Measurements from ENCODE around the gene ZCCHC24. TPM values are rescaled to one million over a fixed set of nuclear protein-coding genes. Genes with fewer than 3 reads are reported as not detected.
A peak's percentile ranks its signal among the peaks of the same experiment; 100 is the strongest.

The ZCCHC24 gene
- total RNA-seq, 3 donors from 2014 or later (not counting 1 experiment from before 2014, with no cell fraction given) = 2.8 to 4.0 (median 3.6) TPM

DNA sequence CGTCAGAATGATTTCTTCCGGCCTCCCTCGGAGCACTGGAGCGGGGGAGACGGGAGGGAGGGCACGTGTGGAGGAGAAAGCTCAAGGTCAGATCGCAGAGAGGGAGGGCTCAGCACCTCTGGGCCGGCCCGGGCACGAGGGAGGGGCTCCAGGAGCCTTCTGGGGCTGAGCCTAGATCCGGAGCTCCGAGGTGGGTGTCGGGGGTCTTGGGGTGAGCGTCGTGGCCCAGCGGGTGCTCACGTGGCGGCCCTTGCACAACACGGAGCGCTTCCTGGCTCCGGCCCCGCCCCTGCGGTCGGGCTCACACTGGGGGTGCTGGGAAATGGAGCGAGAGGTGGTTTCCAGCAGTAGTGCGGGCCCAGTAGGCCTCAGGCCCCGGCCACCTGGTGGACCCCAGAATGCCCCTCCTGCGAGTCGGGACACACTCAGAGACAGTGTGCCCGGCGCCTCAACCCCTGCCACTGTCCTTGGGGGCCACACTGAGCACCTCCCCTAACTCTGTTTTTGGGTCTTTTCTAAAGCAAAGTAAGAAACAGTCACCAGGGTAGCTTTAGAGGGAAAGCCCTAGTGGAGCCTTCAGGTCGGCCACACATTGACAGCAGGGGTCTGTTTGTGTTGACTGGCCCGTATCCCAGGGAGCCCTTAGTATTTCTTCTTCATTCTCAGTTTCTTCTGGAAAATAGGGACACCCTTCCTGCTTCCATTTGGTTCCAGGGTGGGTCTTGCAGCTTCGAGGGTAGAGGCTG lies 97.4 kb downstream of the ZCCHC24 start:
- intact Hi-C loops (cut with micrococcal nuclease) = loop anchor here (2.0 kb wide), 1 partner anchor 97 kb away; the partner anchor contains the start of gene ZCCHC24
- DNase-seq (peak; percentile 73 to 86), ATAC-seq (peak; percentile 68 to 79 (median 71))
- WGBS (ENCODE audit: insufficient coverage) = 8% methylated on average over 34 of the region's 34 CpGs
- Histone ChIP-seq H3K27me3 (ENCODE audit: control insufficient read depth, insufficient read depth, low read length) (no peaks in the 10 kb centered on the region), H3K9me3 (ENCODE audit: control insufficient read depth, insufficient read depth, low read length) (no peaks in the 10 kb centered on the region), H3K27ac (ENCODE audit: low read length) (peak overlapping the region; percentile 76), H3K4me3 (ENCODE audit: low read length) (peak overlapping the region; percentile 81), H3K4me1 (ENCODE audit: control insufficient read depth, insufficient read depth, low read length) (peaks cover 41% of the 10 kb centered on the region), H3K36me3 (ENCODE audit: control insufficient read depth, insufficient read depth, low read length) (peaks cover 34% of the 10 kb centered on the region)
- H3K9me3 Mint-ChIP-seq = no peaks in the 10 kb centered on the region
- peak overlapping the region; percentile 87 for H3K4me3 Mint-ChIP-seq
- no peaks in the 10 kb centered on the region for H3K27me3 Mint-ChIP-seq (ENCODE audit: low read depth in 2 of 2)
- no peaks in the 10 kb centered on the region for H3K36me3 Mint-ChIP-seq
- TF ChIP-seq, protein P1, sequence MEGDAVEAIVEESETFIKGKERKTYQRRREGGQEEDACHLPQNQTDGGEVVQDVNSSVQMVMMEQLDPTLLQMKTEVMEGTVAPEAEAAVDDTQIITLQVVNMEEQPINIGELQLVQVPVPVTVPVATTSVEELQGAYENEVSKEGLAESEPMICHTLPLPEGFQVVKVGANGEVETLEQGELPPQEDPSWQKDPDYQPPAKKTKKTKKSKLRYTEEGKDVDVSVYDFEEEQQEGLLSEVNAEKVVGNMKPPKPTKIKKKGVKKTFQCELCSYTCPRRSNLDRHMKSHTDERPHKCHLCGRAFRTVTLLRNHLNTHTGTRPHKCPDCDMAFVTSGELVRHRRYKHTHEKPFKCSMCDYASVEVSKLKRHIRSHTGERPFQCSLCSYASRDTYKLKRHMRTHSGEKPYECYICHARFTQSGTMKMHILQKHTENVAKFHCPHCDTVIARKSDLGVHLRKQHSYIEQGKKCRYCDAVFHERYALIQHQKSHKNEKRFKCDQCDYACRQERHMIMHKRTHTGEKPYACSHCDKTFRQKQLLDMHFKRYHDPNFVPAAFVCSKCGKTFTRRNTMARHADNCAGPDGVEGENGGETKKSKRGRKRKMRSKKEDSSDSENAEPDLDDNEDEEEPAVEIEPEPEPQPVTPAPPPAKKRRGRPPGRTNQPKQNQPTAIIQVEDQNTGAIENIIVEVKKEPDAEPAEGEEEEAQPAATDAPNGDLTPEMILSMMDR (IDR thresholded peaks at IDR 0.05) = no peak
- peaks cover 17 to 45% of the 10 kb centered on the region in 2 donors for H3K4me1 Mint-ChIP-seq
- H3K27ac Mint-ChIP-seq = peak overlapping the region; percentile 91 to 92

DNA sequence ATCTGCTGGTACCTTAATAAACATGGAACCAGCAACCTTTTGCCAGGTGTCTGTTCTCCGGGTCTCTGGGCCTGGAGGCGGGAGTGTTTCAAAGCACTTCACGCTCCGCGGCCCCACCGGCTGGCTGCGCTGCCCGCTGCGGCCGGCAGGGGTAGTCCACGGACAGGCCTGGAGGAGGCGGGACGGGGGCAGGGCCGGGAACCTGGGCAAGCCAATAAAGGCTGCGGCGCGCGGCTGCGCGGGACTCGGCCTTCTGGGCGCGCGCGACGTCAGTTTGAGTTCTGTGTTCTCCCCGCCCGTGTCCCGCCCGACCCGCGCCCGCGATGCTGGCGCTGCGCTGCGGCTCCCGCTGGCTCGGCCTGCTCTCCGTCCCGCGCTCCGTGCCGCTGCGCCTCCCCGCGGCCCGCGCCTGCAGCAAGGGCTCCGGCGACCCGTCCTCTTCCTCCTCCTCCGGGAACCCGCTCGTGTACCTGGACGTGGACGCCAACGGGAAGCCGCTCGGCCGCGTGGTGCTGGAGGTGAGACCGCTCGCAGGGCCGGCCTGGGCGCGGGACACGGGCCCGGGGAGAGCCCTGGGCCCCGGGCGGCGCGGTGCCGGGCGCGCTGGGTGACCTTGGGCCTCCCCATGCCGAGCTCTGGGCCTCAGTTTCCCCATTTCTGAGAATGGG lies 98.1 kb downstream of the ZCCHC24 start, which contains the start of gene PPIF:
Gene PPIF (plus strand): TSS at position 244 of the 668 bp plus-strand sequence. CDS start 80 bp downstream, at position 324.
- H3K4me1 ChIP-seq (ENCODE audit: control insufficient read depth, insufficient read depth, low read length) = peaks cover 38% of the 10 kb centered on the region

DNA sequence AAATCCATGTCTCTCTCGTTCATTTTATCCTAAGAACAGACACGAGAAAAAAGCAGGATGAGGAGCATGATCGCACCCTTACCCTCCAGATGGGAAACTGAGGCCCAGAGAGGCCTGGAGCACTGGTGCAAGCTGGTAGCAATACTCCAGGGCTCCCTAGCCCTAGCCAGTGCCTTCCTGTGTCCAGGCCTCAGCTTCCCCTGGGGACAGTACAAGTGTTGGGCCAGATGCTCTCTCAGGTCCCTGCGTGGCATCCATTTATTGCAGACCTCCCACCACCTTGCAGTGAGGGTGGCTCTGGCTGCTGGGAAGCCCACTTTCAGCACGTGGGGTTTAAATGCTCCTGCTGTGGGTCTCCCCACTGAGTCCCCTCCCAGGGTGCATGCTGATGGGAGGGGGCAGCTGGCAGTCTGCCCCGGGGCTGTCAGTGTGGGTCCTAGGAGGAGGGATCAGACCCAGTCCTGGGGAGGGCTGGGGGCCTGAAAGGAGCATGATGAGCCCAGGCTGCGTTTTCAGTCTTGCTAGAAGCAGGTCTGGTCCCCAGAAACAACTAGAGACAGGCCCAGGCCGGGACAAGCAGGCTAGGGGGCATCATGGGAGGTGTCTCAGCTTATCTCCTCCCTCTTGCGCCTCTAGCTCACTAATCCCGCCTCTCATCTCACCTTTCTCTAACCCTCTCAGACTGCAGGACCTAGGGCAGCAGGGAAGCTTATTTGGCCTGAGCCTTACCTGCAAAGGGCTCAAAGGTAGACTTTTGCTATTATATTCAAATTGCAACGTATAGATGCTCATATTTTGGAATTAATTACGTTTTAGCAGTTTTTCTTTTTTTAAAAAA lies 98.8 kb downstream of the ZCCHC24 start:
- Histone ChIP-seq H3K27ac (ENCODE audit: low read length) (no peak overlapping the region), H3K36me3 (ENCODE audit: control insufficient read depth, insufficient read depth, low read length) (peaks cover 20% of the 10 kb centered on the region), H3K27me3 (ENCODE audit: control insufficient read depth, insufficient read depth, low read length) (no peaks in the 10 kb centered on the region), H3K9me3 (ENCODE audit: control insufficient read depth, insufficient read depth, low read length) (no peaks in the 10 kb centered on the region), H3K4me3 (ENCODE audit: low read length) (no peak overlapping the region), H3K4me1 (ENCODE audit: control insufficient read depth, insufficient read depth, low read length) (peaks cover 38% of the 10 kb centered on the region)
- H3K36me3 Mint-ChIP-seq = no peaks in the 10 kb centered on the region
- H3K27me3 Mint-ChIP-seq (ENCODE audit: low read depth in 2 of 2) = no peaks in the 10 kb centered on the region
- DNase-seq = peak in 1 of 2 donors; percentile 35
- peaks cover 17 to 44% of the 10 kb centered on the region in 2 donors for H3K4me1 Mint-ChIP-seq
- ATAC-seq = no peak
- 74% methylated on average over 12 of the region's 12 CpGs for WGBS (ENCODE audit: insufficient coverage)
- H3K9me3 Mint-ChIP-seq = no peaks in the 10 kb centered on the region
- TF ChIP-seq, protein P1 (IDR thresholded peaks at IDR 0.05) = no peak
- H3K27ac Mint-ChIP-seq = peak overlapping the region in 1 of 2 donors; percentile 92
- peak overlapping the region; percentile 87 for H3K4me3 Mint-ChIP-seq
- intact Hi-C loops (cut with micrococcal nuclease) = no loop called here

More for the DNA sequence above, 98.1 kb downstream of the ZCCHC24 start, which contains the start of gene PPIF:
- intact Hi-C loops (cut with micrococcal nuclease) = no loop called here
- Mint-ChIP-seq H3K4me1 (peaks cover 17 to 44% of the 10 kb centered on the region in 2 donors), H3K27ac (peak within 1 kb of the TSS; percentile 91 to 92), H3K4me3 (peak within 1 kb of the TSS; percentile 87), H3K27me3 (ENCODE audit: low read depth in 2 of 2) (no peaks in the 10 kb centered on the region), H3K9me3 (no peaks in the 10 kb centered on the region), H3K36me3 (no peaks in the 10 kb centered on the region)
- ATAC-seq = peak; percentile 90 to 96 (median 90)
- H3K27me3 ChIP-seq (ENCODE audit: control insufficient read depth, insufficient read depth, low read length) = no peaks in the 10 kb centered on the region
- TF ChIP-seq, protein P1 (IDR thresholded peaks at IDR 0.05) = peak; percentile 96
- peak; percentile 94 to 97 for DNase-seq
- peaks cover 27% of the 10 kb centered on the region for H3K36me3 ChIP-seq (ENCODE audit: control insufficient read depth, insufficient read depth, low read length)
- H3K4me3 ChIP-seq (ENCODE audit: low read length) = peak within 1 kb of the TSS; percentile 81
- WGBS (ENCODE audit: insufficient coverage) = under 1% methylated on average over 77 of the region's 77 CpGs
- H3K27ac ChIP-seq (ENCODE audit: low read length) = peak within 1 kb of the TSS; percentile 76
- no peaks in the 10 kb centered on the region for H3K9me3 ChIP-seq (ENCODE audit: control insufficient read depth, insufficient read depth, low read length)

Data from natural killer cell (primary cell).